HG03432 (cell line): ENCODE results near the gene PBX2.
"Not testable (repeated sequence)": the region's sequence is repeated elsewhere in the genome, so short reads cannot be mapped to it uniquely, and the experiment has no call there.

Experiments used
- ATAC-seq: cut with Tn5 transposase; IDR thresholded peaks from one replicate; pipeline ENCODE4 v1.9.1; 2021; ENCODE audit warnings: mild to moderate bottlenecking, moderate library complexity; ENCODE audit not compliant: unreplicated experiment

PBX2 gene

DNA sequence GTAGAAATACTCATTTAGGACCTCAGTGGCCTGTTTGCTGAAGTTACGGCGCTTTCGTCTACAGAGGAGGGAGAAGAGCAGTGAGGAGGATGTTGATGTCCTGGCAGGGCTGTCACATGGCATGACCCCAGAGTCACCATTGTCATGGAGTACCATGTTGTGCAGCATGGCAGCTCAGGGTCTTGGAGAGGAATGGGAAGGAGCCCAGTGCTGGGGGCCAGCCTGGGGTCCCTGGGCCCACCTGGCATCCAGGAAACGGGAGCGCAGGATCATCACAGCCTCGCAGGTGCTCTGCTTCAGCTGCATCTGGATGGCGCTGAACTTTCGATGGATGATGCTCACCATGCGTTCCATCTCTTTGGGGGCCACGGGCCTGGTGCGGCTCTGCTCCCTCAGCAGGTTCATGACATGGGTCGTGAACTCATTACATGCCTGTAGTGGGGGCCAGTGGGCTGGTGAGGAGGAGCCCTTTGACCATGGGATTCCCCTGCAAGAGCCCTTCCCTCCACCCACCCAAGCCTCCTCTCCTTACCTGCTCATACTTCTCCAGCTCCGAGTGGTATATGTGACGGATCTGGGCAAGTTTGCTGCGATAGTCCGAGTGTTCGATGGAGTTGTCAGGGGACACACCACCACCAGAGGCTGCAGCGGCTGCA, 2.1 kb downstream of the PBX2 start:
- not testable (repeated sequence) for ATAC-seq

- no peak for ATAC-seq
Measured at GRCh38 chr6:32187009-32187709, 2.8 kb downstream of the PBX2 start.

DNA sequence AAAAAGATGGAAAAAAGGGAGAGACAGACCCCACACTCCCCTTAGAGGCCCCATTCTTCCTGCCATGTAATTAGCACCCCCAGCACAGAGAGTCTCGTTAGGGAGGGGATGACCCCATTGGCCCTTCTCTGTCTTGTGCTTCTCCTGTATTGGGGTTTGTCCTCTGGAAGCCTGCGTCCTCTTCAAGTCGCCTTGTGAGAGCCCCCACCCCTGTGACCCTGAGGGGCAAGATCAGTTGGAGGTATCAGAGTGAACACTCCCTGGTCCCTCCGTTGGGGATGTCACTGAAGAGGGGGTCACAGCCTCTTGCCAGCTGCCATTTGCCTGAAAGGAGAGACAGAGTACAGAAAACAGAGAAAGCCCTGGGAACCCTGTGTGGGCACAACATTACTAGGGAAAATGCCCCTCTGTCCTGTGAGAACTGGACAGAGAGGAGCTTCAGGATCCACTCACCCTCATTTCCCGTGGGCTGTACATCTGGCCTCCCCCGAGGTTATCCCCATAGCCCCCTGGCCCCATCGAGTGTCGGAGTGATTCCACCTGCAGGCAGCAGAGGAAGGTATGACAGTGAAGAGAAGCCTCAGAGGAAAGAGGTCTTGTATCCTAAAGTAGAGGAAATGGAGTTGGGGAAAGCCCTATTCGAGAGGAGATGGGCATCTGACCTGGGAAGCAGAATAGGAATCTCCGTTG, 3.7 kb downstream of the PBX2 start:
- ATAC-seq, result not testable (repeated sequence)

- not testable (repeated sequence) for ATAC-seq
Measured at GRCh38 chr6:32185681-32186131, 4.3 kb downstream of the PBX2 start.

GRCh38 chr6:32184084-32184640, 5.8 kb downstream of the PBX2 start, which contains the start of gene AGER:
Gene AGER (minus strand): TSS chr6:32184253. CDS start chr6:32184222, 31 bp downstream.
- ATAC-seq, result no peak

GRCh38 chr6:32183483-32184083, 6.4 kb downstream of the PBX2 start:
- no peak for ATAC-seq

DNA sequence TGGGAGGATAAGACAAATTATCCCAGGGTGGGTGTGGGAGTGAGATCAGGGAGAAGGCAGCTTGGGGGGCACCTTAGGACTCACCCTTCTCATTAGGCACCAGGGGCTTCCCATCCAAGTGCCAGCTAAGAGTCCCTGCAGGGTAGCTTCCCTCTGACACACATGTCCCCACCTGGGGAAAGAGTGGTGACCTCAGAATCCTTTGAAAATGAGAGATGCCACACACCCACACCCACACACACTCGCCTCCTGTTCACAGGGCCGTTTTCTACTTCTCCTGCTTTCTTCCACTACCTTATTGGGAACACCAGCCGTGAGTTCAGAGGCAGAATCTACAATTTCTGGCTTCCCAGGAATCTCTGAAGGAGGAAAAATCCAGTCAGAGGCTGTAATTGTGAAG, 7.0 kb downstream of the PBX2 start:
- ATAC-seq, result no peak

- no peak for ATAC-seq
Measured at GRCh38 chr6:32182555-32182981, 7.4 kb downstream of the PBX2 start.

DNA sequence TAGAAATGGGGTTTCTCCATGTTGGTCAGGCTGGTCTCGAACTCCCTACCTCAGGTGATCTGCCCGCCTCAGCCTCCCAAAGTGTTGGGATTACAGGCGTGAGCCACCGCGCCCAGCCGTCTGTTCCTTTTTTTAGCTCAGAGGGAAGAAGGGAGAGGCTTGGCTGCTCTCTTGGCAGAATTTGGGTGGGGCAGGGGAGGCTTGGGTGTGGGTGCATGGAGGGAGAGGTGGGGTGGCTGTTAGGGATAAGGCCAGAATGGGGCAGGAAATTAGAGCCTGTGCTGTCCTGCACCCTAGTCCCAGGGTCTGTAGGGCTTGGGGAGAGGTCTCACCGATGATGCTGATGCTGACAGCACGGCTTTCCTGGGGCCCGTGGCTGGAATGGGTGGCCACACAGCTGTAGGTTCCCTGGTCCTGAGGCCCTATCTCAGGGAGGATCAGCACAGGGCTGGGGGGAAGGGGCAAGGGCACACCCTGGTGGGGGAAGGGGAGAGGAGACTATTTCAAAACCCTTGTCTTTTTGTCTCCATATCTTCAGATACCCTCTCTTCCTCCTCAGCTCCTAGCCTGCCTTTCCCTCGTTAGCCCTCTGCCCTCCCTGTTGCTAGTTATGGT, 8.0 kb downstream of the PBX2 start:
- no peak for ATAC-seq

DNA sequence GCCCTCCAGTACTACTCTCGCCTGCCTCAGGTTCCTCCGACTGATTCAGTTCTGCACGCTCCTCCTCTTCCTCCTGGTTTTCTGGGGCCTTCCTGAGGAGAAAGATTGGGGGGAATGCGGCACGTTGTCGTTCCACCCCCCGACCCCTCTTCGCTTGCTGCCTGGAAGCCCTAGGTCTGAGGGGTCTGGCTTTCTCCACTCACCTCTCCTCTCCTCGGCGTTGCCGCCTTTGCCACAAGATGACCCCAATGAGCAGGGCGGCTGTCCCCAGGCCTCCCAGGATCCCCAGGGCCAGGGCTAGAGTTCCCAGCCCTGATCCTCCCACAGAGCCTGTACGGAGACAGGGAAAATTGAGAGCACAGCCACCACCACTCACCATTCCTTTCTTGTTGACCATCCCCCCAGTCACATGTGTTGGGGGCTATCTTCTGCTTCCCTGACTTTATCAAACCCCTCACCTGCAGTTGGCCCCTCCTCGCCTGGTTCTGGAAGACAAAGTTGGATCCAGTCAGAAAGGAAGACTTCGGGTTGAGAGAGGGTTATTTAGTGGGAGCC, 8.8 kb downstream of the PBX2 start:
- no peak for ATAC-seq

DNA sequence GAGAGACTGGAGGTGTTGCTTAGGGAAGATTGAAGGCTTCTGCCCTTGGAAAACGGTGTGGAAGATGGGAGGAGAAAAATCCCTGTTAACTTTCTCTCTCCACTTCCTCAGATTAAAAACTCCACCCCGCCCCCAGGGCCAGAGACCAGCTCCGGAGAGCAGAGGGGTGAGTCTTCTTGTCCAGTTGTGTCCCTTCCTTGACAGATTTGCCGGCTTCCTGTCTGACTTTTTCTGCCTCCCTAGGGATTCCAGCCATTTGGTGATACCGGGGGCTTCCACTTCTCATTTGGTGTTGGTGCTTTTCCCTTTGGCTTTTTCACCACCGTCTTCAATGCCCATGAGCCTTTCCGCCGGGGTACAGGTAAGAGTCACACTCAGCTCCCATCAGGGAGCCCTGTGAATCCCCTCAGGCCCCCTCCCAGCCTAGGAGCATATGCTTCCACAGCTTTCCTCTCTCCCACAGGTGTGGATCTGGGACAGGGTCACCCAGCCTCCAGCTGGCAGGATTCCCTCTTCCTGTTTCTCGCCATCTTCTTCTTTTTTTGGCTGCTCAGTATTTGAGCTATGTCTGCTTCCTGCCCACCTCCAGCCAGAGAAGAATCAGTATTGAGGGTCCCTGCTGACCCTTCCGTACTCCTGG, 10.1 kb downstream of the PBX2 start:
- ATAC-seq, result no peak

- no peak for ATAC-seq
Measured at GRCh38 chr6:32178547-32179440, 11.2 kb downstream of the PBX2 start.

GRCh38 chr6:32177788-32178546, 12.0 kb downstream of the PBX2 start, which contains the start of gene RNF5:
Gene RNF5 (plus strand): TSS chr6:32178405. CDS start chr6:32178512, 107 bp downstream.
- ATAC-seq, result peak; percentile 81

DNA sequence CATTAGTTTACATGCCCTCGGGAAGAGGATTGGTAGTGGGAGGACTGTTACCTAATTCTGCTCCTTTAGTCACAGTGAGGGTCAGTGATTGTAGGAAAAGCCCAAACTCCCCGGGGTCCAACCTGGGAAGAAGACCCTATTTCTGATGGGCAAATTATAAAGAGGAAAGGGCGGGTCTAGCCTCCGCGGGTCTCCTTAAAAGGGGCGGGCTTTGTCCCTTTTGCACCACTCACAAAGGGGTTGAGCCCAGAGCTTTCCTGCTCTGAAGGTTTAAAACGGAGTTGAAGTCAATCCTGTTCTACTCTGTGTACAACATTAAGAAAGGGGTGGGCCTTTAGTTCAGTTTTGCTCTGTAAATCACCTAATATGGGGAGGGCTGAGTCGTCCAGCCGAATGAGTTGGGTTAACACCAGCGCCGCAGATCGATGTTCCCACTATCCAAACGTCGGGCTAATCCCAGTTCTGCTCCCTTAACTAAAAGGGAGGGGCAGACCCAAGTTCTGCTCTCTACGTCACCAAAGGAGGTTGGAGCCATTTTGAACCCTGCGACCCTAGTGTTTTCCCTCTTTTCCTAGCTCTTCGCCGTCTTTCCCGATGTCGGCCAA, 12.7 kb downstream of the PBX2 start:
- no peak for ATAC-seq

DNA sequence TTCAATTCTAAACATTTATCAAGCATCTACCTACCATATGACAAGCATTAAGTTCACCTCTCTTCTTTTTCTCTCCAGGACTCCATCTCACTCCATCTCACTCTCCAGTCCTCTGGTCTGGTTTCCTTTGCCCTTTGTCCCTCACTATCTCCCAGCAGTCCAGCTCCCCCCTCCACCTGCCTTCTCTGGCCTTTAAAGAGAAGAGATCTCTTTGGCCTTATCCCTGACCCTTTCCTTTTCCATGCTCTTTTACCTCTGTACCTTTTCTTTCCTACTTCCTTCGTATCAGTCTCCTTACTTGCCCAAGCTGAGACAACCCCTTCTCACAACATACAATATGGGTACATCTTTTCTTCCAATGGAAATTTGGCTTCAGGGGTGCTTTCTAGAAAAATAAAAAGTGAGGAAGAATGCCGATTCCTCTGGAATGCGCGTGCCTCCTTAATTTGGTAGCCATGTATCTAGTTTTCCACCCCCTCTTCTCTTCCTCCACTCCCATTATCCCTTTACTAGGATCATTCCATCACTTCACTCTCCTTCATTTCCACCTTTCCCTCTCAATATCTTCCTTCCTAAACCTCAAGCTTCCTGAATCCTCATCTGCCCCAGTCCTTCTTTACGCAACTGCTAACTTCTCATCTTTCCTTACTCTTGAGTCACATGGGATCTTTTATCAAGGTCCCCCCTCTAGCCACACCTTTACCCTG, 13.4 kb downstream of the PBX2 start:
- no peak for ATAC-seq

DNA sequence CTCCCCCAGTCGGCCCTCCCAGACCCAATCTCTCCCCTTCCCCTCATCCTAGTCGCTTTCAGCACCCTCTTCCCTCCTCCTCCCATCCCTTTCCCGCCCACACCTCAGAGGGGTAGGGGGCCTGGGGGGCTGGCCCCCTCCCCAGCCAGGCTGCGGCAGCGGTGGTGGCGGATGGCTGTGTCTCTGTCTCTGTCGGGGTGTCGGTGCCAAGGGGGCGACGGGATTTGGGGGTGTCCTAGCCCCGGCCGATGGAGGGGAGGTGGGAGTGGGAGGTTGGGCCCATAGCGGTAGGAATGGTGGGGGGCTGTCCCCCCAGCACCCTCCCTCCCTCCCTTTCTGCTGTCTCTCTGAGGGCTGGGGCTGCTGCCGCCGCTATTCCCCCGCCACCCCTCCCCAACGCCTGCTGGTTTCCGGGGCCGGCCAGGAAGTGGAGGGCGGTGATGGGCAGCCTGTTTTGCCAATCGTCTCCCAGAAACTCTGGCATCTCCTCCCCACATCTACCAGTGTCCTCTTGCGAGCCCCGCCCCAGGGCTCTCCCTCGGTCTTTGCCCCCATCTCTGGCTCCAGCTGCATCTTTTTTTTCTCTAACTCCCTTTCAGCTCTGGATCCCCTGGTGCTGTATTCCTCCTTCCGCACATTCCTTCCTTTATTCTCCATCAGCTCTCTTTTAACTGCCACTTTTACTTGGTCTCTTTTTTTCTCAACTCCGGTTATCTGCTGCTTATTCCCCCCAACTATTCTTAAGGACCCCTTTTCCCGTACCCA, 14.1 kb downstream of the PBX2 start, which contains the start of gene AGPAT1:
TSS of gene AGPAT1 (minus strand) at position 374 of the 765 bp plus-strand sequence. CDS start 4,588 bp downstream, outside the sequence.
- peak; percentile 45 for ATAC-seq
